GM23248 (cell line): ENCODE data around the gene NAT16.

Source experiments
- EZH2 ChIP-seq: fragments of 200-600 bp; sonication (generic); IDR thresholded peaks from 2 replicates; pipeline ENCODE4 v1.6.1; 2018; ENCODE audit warnings: antibody characterized with exemption, mild to moderate bottlenecking; ENCODE audit not compliant: insufficient read depth, poor library complexity, severe bottlenecking
- EZH2phosphoT487 ChIP-seq: fragments of 200-600 bp; sonication (generic); IDR thresholded peaks from 2 replicates; pipeline ENCODE4 v1.6.1; 2018; ENCODE audit warnings: antibody characterized with exemption, moderate library complexity, mild to moderate bottlenecking, low read depth; ENCODE audit not compliant: insufficient read depth

- TF ChIP-seq EZH2phosphoT487: no peak
- no peak for TF ChIP-seq EZH2
Observed at GRCh38 chr7:101153969-101154692, 26.0 kb downstream of the NAT16 start, which contains the start of gene AP1S1.
